ENCODE data around the gene BMPR2. TPM values are rescaled to one million over a fixed set of nuclear protein-coding genes. Genes with fewer than 3 reads are reported as not detected.
A peak's percentile ranks its signal among the peaks of the same experiment; 100 is the strongest.

The BMPR2 gene
- total RNA-seq, 1 donor from 2014 or later: 47.8 TPM

DNA sequence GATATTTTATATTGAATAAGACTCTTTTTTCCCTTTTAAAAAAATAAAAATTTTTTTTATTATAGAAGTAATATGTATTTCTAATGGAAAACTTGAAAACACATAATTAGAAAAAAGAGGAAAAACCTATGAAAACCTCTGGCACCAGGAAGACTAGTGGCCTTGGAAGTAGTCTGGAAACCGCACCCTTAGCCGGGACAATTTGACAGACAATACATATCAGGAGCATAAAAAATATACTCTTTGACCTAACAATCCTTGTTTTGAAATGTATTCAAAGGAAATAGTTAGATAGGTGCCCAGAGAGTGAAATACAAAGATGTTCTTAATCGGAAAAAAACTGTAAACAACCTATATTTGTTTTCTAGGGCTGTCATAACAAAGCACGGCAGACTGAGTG lies 223.8 kb downstream of the BMPR2 start:
- intact Hi-C loops (cut with DNase I): loop anchor here (10.0 kb wide), 1 partner anchor 65 kb away; no protein-coding TSS in a partner anchor
- Histone ChIP-seq H3K9me3 (no peaks in the 10 kb centered on the region), H3K27ac (no peak overlapping the region), H3K36me3 (no peaks in the 10 kb centered on the region), H3K4me3 (no peak overlapping the region), H3K27me3 (no peaks in the 10 kb centered on the region), H3K4me1 (no peaks in the 10 kb centered on the region)
- no peak for DNase-seq (ENCODE audit: low spot score in 2 of 2)
- TF ChIP-seq, protein P1, sequence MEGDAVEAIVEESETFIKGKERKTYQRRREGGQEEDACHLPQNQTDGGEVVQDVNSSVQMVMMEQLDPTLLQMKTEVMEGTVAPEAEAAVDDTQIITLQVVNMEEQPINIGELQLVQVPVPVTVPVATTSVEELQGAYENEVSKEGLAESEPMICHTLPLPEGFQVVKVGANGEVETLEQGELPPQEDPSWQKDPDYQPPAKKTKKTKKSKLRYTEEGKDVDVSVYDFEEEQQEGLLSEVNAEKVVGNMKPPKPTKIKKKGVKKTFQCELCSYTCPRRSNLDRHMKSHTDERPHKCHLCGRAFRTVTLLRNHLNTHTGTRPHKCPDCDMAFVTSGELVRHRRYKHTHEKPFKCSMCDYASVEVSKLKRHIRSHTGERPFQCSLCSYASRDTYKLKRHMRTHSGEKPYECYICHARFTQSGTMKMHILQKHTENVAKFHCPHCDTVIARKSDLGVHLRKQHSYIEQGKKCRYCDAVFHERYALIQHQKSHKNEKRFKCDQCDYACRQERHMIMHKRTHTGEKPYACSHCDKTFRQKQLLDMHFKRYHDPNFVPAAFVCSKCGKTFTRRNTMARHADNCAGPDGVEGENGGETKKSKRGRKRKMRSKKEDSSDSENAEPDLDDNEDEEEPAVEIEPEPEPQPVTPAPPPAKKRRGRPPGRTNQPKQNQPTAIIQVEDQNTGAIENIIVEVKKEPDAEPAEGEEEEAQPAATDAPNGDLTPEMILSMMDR (IDR thresholded peaks at IDR 0.05): no peak

DNA sequence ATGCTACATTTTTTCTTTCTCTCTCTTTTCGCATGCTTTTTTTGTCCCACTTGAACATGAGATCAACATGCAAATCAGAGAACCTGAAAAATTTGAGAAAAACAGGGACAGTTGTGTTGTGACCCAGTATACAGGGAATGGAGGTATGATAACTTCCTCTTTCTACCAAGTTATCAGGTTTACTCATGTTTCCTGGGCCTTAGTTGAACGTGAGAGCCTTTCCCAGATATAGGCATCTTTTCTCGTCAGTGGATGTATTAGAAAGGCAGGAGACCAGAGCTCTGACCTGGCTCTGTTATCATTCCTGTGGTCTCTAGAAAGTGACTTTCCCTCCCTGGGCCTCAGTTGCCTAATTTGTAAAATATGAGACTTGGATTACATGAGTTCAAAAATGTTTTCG lies 228.6 kb downstream of the BMPR2 start:
- Histone ChIP-seq H3K27ac (no peak overlapping the region), H3K4me1 (no peaks in the 10 kb centered on the region), H3K36me3 (no peaks in the 10 kb centered on the region), H3K4me3 (no peak overlapping the region), H3K27me3 (no peaks in the 10 kb centered on the region), H3K9me3 (no peaks in the 10 kb centered on the region)
- no peak for DNase-seq (ENCODE audit: low spot score in 2 of 2)
- TF ChIP-seq, protein P1 (IDR thresholded peaks at IDR 0.05): no peak
- intact Hi-C loops (cut with DNase I): no loop called here

DNA sequence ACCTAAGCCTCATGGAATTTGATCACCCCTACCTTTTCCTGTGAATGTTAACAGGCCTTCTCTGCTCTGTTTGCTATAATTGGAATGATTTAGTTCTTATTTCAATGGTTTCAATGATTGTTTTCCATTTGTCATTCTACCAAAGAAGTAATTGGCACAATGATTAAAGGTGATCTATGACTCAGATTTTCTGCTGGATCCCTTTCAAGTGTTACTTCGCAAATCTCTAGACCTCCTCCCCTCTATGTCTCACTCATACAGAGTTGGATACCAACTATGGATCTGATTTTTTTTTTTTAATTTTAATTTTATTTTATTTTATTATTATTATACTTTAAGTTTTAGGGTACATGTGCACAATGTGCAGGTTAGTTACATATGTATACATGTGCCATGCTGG lies 229.0 kb downstream of the BMPR2 start:
- intact Hi-C loops (cut with DNase I): no loop called here
- H3K4me1 ChIP-seq: no peaks in the 10 kb centered on the region
- H3K4me3 ChIP-seq: no peak overlapping the region
- TF ChIP-seq, protein P1 (IDR thresholded peaks at IDR 0.05): no peak
- H3K36me3 ChIP-seq: no peaks in the 10 kb centered on the region
- no peaks in the 10 kb centered on the region for H3K27me3 ChIP-seq
- no peak for DNase-seq (ENCODE audit: low spot score in 2 of 2)
- H3K9me3 ChIP-seq: no peaks in the 10 kb centered on the region
- H3K27ac ChIP-seq: no peak overlapping the region

DNA sequence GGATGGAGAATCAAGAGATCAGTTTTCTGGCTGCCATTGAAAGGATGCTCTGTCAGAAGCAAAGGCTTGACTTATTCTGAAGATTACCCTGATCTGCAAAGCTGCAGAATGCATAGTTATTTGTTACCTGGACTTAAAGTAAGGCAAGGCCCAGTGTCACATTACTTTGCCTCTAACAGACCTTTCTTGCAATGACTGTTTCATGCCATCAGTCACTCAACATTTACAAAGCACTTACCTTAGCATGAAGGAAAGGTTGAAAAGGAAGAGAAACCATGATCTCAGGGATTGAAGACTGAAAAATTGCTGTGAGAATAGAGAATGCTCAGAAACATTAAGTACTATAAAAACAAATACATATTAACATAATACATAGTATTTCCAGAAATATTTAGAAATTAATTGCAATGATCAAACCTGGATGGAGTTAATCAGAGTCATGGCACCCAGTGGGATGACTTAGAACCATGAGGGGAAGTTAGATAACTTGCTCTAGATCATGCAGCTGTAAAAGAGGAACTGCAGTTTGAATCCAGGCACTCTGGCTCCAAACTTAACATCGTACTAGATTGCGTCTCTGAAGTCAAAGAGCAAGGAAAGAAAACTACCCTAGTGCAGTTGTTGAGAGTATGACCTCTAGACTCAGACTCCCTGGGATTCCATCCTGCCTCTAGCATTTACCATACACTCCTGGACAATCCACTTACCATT lies 232.2 kb downstream of the BMPR2 start:
- H3K27ac ChIP-seq: no peak overlapping the region
- no peaks in the 10 kb centered on the region for H3K4me1 ChIP-seq

DNA sequence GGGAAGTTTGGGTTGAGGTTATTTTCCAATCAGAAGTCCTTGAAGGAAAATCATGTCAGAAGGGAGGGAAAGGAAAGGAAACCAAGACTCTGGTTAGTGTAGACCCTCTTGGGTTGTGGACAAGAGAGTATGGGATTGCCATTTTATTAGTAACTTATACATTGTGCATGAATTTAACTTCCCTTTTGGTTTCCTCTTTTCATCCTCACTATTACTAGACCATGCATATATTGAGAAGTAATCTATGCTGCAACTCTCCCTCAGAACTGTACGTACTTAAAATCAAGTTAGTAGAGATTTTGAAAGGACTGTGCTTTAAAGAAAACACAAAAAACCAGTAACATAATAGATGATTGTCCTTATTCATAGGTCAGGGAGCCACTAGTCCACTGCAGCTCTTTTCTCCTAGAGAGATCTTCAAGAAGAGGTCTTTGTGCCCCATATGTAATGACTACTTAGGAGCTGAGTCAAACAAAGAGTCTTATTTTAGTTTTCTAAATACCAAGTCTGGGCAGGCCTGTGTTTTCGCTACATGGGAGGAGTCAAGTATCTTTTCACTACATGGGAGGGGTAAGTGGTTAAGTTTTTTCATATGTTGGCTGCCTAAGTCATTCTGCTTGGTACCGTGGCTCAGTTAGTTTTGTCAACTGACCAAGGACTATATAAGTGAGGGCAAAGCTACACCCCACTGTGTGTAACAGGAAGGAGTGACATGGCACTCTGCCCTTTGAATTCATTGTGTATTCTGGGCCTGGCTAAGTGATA lies 233.4 kb downstream of the BMPR2 start:
- Histone ChIP-seq H3K4me1 (no peaks in the 10 kb centered on the region), H3K9me3 (no peaks in the 10 kb centered on the region), H3K36me3 (no peaks in the 10 kb centered on the region), H3K27me3 (no peaks in the 10 kb centered on the region), H3K27ac (peak overlapping the region in 1 of 2 donors; percentile 23), H3K4me3 (no peak overlapping the region)
- DNase-seq (ENCODE audit: low spot score in 2 of 2): no peak
- intact Hi-C loops (cut with DNase I): no loop called here
- TF ChIP-seq, protein P1 (IDR thresholded peaks at IDR 0.05): no peak

More for the DNA sequence above, 232.2 kb downstream of the BMPR2 start:
- no peak for DNase-seq (ENCODE audit: low spot score in 2 of 2)
- intact Hi-C loops (cut with DNase I): no loop called here
- Histone ChIP-seq H3K4me3 (no peak overlapping the region), H3K36me3 (no peaks in the 10 kb centered on the region), H3K27me3 (no peaks in the 10 kb centered on the region), H3K9me3 (no peaks in the 10 kb centered on the region)
- TF ChIP-seq, protein P1 (IDR thresholded peaks at IDR 0.05): no peak

Measured in ascending aorta (tissue), 2 donors.